ENCODE measurements around the gene GGACT. TPM values are rescaled to one million over a fixed set of nuclear protein-coding genes. Genes with fewer than 3 reads are reported as not detected.

The GGACT gene
- total RNA-seq, 2 donors from 2014 or later, result 2.7 to 6.6 TPM

- Histone ChIP-seq H3K27me3 (ENCODE audit: control insufficient read depth, insufficient read depth, low read length, poor library complexity, severe bottlenecking) (no peaks in the 10 kb centered on the region), H3K4me1 (ENCODE audit: control insufficient read depth, insufficient read depth, low read length) (no peaks in the 10 kb centered on the region), H3K27ac (ENCODE audit: low read depth, low read length) (no peak overlapping the region), H3K36me3 (ENCODE audit: control insufficient read depth, insufficient read depth, low read length) (peaks cover 3% of the 10 kb centered on the region), H3K9me3 (ENCODE audit: control insufficient read depth, low read length) (no peaks in the 10 kb centered on the region), H3K9ac (ENCODE audit: extremely low read depth, low read length, poor library complexity, severe bottlenecking) (no peak overlapping the region), H3K4me3 (ENCODE audit: low read length) (no peak overlapping the region)
- WGBS, 2 experiments (ENCODE audit: insufficient coverage in 1 of 2, insufficient read length in 1 of 2), result 87% methylated on average over 4 to 5 of the region's 6 CpGs
- no peak for DNase-seq
- H3K9me3 Mint-ChIP-seq, result no peaks in the 10 kb centered on the region
- H3K4me1 Mint-ChIP-seq, result peaks cover 31% of the 10 kb centered on the region
- H3K27ac Mint-ChIP-seq, result no peak overlapping the region
- no peak for TF ChIP-seq CTCF (conservative IDR thresholded peaks at IDR 0.05)
- no peak overlapping the region for H3K4me3 Mint-ChIP-seq
- H3K27me3 Mint-ChIP-seq (ENCODE audit: insufficient read depth), result no peaks in the 10 kb centered on the region
- H3K36me3 Mint-ChIP-seq (ENCODE audit: low read depth), result peaks cover 2% of the 10 kb centered on the region
Measured at GRCh38 chr13:100483139-100483538, 105.5 kb downstream of the GGACT start.

- H3K27ac Mint-ChIP-seq, result no peak overlapping the region
- Histone ChIP-seq H3K27me3 (ENCODE audit: control insufficient read depth, insufficient read depth, low read length, poor library complexity, severe bottlenecking) (no peaks in the 10 kb centered on the region), H3K27ac (ENCODE audit: low read depth, low read length) (peak overlapping the region; percentile 34), H3K4me3 (ENCODE audit: low read length) (no peak overlapping the region), H3K9me3 (ENCODE audit: control insufficient read depth, low read length) (no peaks in the 10 kb centered on the region), H3K9ac (ENCODE audit: extremely low read depth, low read length, poor library complexity, severe bottlenecking) (no peak overlapping the region), H3K36me3 (ENCODE audit: control insufficient read depth, insufficient read depth, low read length) (peaks cover 3% of the 10 kb centered on the region), H3K4me1 (ENCODE audit: control insufficient read depth, insufficient read depth, low read length) (no peaks in the 10 kb centered on the region)
- H3K4me1 Mint-ChIP-seq, result peaks cover 23% of the 10 kb centered on the region
- no peak for TF ChIP-seq CTCF (conservative IDR thresholded peaks at IDR 0.05)
- H3K36me3 Mint-ChIP-seq (ENCODE audit: low read depth), result peaks cover 2% of the 10 kb centered on the region
- WGBS, 2 experiments (ENCODE audit: insufficient coverage in 1 of 2, insufficient read length in 1 of 2), result 93 to 95% methylated on average over 9 of the region's 9 CpGs
- no peaks in the 10 kb centered on the region for H3K27me3 Mint-ChIP-seq (ENCODE audit: insufficient read depth)
- H3K4me3 Mint-ChIP-seq, result no peak overlapping the region
- no peaks in the 10 kb centered on the region for H3K9me3 Mint-ChIP-seq
- DNase-seq, result no peak
Measured at GRCh38 chr13:100480676-100481075, 107.9 kb downstream of the GGACT start.

Other genes starting within 250 kb of the GGACT start
- gene TMTC4, start 86.0 kb upstream of the GGACT start, total RNA-seq, result 10 to 100 TPM; 29.8 to 40.0 TPM

All from endodermal cell (in vitro differentiated cells).